NCI-H345 (cell line): Measurements from ENCODE around the gene TRMT2A.
"Not testable (repeated sequence)": the region's sequence is repeated elsewhere in the genome, so short reads cannot be mapped to it uniquely, and the experiment has no call there.

ENCODE experiments used
- DNase-seq: peaks from one replicate; lab custom pipeline; 2025; lab: John Stamatoyannopoulos, UW

The TRMT2A gene

GRCh38 chr22:20086101-20086599 lies 30.9 kb downstream of the TRMT2A start:
- no peak for DNase-seq

GRCh38 chr22:20085651-20086050 lies 31.4 kb downstream of the TRMT2A start:
- no peak for DNase-seq

- DNase-seq, result no peak
These were observed 32.2 kb downstream of the TRMT2A start for GRCh38 chr22:20084547-20085413.

- no peak for DNase-seq
These were observed 33.0 kb downstream of the TRMT2A start for GRCh38 chr22:20083891-20084546.

- DNase-seq, result no peak
These were observed 33.7 kb downstream of the TRMT2A start for GRCh38 chr22:20083157-20083890.

GRCh38 chr22:20080776-20081654 lies 36.0 kb downstream of the TRMT2A start:
- DNase-seq, result peak; percentile 2

- peak; percentile 67 for DNase-seq
These were observed 36.6 kb downstream of the TRMT2A start for GRCh38 chr22:20080445-20080775.

GRCh38 chr22:20079745-20080444 lies 37.1 kb downstream of the TRMT2A start, which contains the start of gene DGCR8:
DGCR8 (plus strand) TSS chr22:20080241; CDS start chr22:20085964, 5,723 bp downstream.
- DNase-seq, result peak; percentile 92

- no peak for DNase-seq
These were observed 40.3 kb downstream of the TRMT2A start for GRCh38 chr22:20076627-20077172.

- DNase-seq, result no peak
These were observed 45.5 kb downstream of the TRMT2A start for GRCh38 chr22:20071524-20071972.

- DNase-seq, result no peak
These were observed 47.5 kb downstream of the TRMT2A start for GRCh38 chr22:20069331-20070042.

- no peak for DNase-seq
These were observed 48.4 kb downstream of the TRMT2A start for GRCh38 chr22:20068640-20069039.

GRCh38 chr22:20067384-20067682 lies 49.7 kb downstream of the TRMT2A start:
- not testable (repeated sequence) for DNase-seq

- DNase-seq, result no peak
These were observed 50.2 kb downstream of the TRMT2A start for GRCh38 chr22:20066617-20067383.

GRCh38 chr22:20065896-20066616 lies 51.0 kb downstream of the TRMT2A start:
- no peak for DNase-seq

GRCh38 chr22:20064545-20065262 lies 52.3 kb downstream of the TRMT2A start:
- no peak for DNase-seq

- no peak for DNase-seq
These were observed 52.9 kb downstream of the TRMT2A start for GRCh38 chr22:20064140-20064480.
